Nephron (organoid): ENCODE results near the gene HDAC8.

Experiments used
- H3K27ac Mint-ChIP-seq, 3 experiments: 2 replicates each; pipeline ENCODE4 v1.8.0; 2020; ENCODE audit warnings: mixed read lengths in 3 of 3, mild to moderate bottlenecking in 2 of 3, moderate library complexity in 1 of 3
- H3K27me3 Mint-ChIP-seq: 2 replicates; pipeline ENCODE4 v1.8.0; 2021; ENCODE audit warnings: low read depth, mild to moderate bottlenecking, moderate library complexity, mixed read lengths
- H3K36me3 Mint-ChIP-seq: 2 replicates; pipeline ENCODE4 v1.8.0; 2020; ENCODE audit warnings: low read depth, mixed read lengths
- H3K4me1 Mint-ChIP-seq: 2 replicates; pipeline ENCODE4 v1.8.0; 2020; ENCODE audit warnings: mixed read lengths
- H3K4me3 Mint-ChIP-seq, 3 experiments: 2 replicates each; pipeline ENCODE4 v1.8.0; 2020; ENCODE audit warnings: mild to moderate bottlenecking in 3 of 3, mixed read lengths in 3 of 3, moderate library complexity in 2 of 3
- H3K9me3 Mint-ChIP-seq: 2 replicates; pipeline ENCODE4 v1.8.0; 2020; ENCODE audit warnings: mixed read lengths
- CTCF ChIP-seq, 3 experiments: fragments of 200-600 bp; sonication (generic); IDR thresholded peaks; one replicate each; pipeline ENCODE4 v1.5.0; 2021; ENCODE audit warnings: antibody characterized with exemption in 3 of 3; ENCODE audit not compliant: unreplicated experiment in 3 of 3

HDAC8 gene

GRCh38 chrX:72372735-72373134, 199.9 kb downstream of the HDAC8 start:
- no peaks in the 10 kb centered on the region for H3K9me3 Mint-ChIP-seq
- H3K27me3 Mint-ChIP-seq: no peaks in the 10 kb centered on the region
- H3K4me1 Mint-ChIP-seq: no peaks in the 10 kb centered on the region

GRCh38 chrX:72371405-72371804, 201.2 kb downstream of the HDAC8 start:
- no peak for TF ChIP-seq CTCF (IDR thresholded peaks at IDR 0.05; ENCODE audit: unreplicated experiment in 3 of 3)
- no peaks in the 10 kb centered on the region for H3K27me3 Mint-ChIP-seq
- H3K4me3 Mint-ChIP-seq: no peak overlapping the region
- no peak overlapping the region for H3K27ac Mint-ChIP-seq
- H3K4me1 Mint-ChIP-seq: peaks cover 8% of the 10 kb centered on the region
- no peaks in the 10 kb centered on the region for H3K9me3 Mint-ChIP-seq
- peaks cover 7% of the 10 kb centered on the region for H3K36me3 Mint-ChIP-seq

More at GRCh38 chrX:72372735-72373134, 199.9 kb downstream of the HDAC8 start:
- H3K4me3 Mint-ChIP-seq: no peak overlapping the region
- TF ChIP-seq CTCF (IDR thresholded peaks at IDR 0.05; ENCODE audit: unreplicated experiment in 3 of 3): no peak
- H3K36me3 Mint-ChIP-seq: peaks cover 7% of the 10 kb centered on the region
- H3K27ac Mint-ChIP-seq: no peak overlapping the region

GRCh38 chrX:72368796-72369195, 203.8 kb downstream of the HDAC8 start:
- no peak overlapping the region for H3K4me3 Mint-ChIP-seq
- peaks cover 11% of the 10 kb centered on the region for H3K4me1 Mint-ChIP-seq
- TF ChIP-seq CTCF (IDR thresholded peaks at IDR 0.05; ENCODE audit: unreplicated experiment in 3 of 3): no peak
- H3K27ac Mint-ChIP-seq: no peak overlapping the region
- H3K36me3 Mint-ChIP-seq: peaks cover 12% of the 10 kb centered on the region
- no peaks in the 10 kb centered on the region for H3K27me3 Mint-ChIP-seq
- no peaks in the 10 kb centered on the region for H3K9me3 Mint-ChIP-seq

- Mint-ChIP-seq H3K27ac (no peak overlapping the region), H3K27me3 (no peaks in the 10 kb centered on the region), H3K9me3 (peaks cover 2% of the 10 kb centered on the region), H3K4me1 (peaks cover 11% of the 10 kb centered on the region), H3K36me3 (peaks cover 16% of the 10 kb centered on the region), H3K4me3 (no peak overlapping the region)
- TF ChIP-seq CTCF (IDR thresholded peaks at IDR 0.05; ENCODE audit: unreplicated experiment in 3 of 3): no peak
Measured at GRCh38 chrX:72367516-72367915, 205.1 kb downstream of the HDAC8 start.

GRCh38 chrX:72366701-72367454, 205.8 kb downstream of the HDAC8 start:
- Mint-ChIP-seq H3K4me3 (no peak overlapping the region), H3K4me1 (peaks cover 11% of the 10 kb centered on the region), H3K27me3 (no peaks in the 10 kb centered on the region), H3K36me3 (peaks cover 17% of the 10 kb centered on the region), H3K9me3 (peaks cover 2% of the 10 kb centered on the region), H3K27ac (peak overlapping the region; percentile 9 to 75 (median 25))
- no peak for TF ChIP-seq CTCF (IDR thresholded peaks at IDR 0.05; ENCODE audit: unreplicated experiment in 3 of 3)

GRCh38 chrX:72366178-72366577, 206.5 kb downstream of the HDAC8 start:
- Mint-ChIP-seq H3K27ac (peak overlapping the region; percentile 25 to 75 (median 47)), H3K4me1 (peaks cover 11% of the 10 kb centered on the region), H3K4me3 (no peak overlapping the region), H3K36me3 (peaks cover 17% of the 10 kb centered on the region), H3K9me3 (peaks cover 2% of the 10 kb centered on the region), H3K27me3 (no peaks in the 10 kb centered on the region)
- no peak for TF ChIP-seq CTCF (IDR thresholded peaks at IDR 0.05; ENCODE audit: unreplicated experiment in 3 of 3)
